Measurements from ENCODE around the gene TPH1. TPM values are rescaled to one million over a fixed set of nuclear protein-coding genes. Genes with fewer than 3 reads are reported as not detected.

The TPH1 gene
- total and polyA plus RNA-seq, 9 of the 15 experiments (the other 6 are each of a cell fraction or from before 2014, with no cell fraction given), result 0.04 to 0.29 (median 0.17) TPM

- TF ChIP-seq HDAC2 (IDR thresholded peaks at IDR 0.05), result peak; percentile 39; the same call in 1 of the 2 replicates
- TF ChIP-seq ARID4B (CRISPR knock-in tag; IDR thresholded peaks at IDR 0.05), result no peak
- TF ChIP-seq LARP7 (IDR thresholded peaks at IDR 0.05), result peak; percentile 78; the same call in 1 of the 2 replicates
- TF ChIP-seq ATF3 (IDR thresholded peaks at IDR 0.05), result peak; percentile 70
- TF ChIP-seq ATF3 (CRISPR knock-in tag; conservative IDR thresholded peaks at IDR 0.05), result no peak
- no peak for TF ChIP-seq MITF (IDR thresholded peaks at IDR 0.05)
- TF ChIP-seq MYC (IDR thresholded peaks at IDR 0.05; ENCODE audit: low read depth, low read length), result peak; percentile 43; the same call in 1 of the 2 replicates
- no peak for TF ChIP-seq MYC (CRISPR knock-in tag; IDR thresholded peaks at IDR 0.05; ENCODE audit: borderline replicate concordance, low read depth)
- no peak for TF ChIP-seq BRF1 (IDR thresholded peaks at IDR 0.05; ENCODE audit: borderline replicate concordance, extremely low read depth, insufficient read length)
- TF ChIP-seq TRIM24 (IDR thresholded peaks at IDR 0.05), result 0 out of 4 replicates have a peak, but pooled peaks of 1 of the 2 experiments have one; percentile 22
- TF ChIP-seq THRA (IDR thresholded peaks at IDR 0.05), result peak; percentile 97
- no peak for TF ChIP-seq ZNF282 (CRISPR knock-in tag; IDR thresholded peaks at IDR 0.05)
- no peak for TF ChIP-seq RBM14 (IDR thresholded peaks at IDR 0.05; ENCODE audit: borderline replicate concordance, insufficient read depth, low read depth, low read length)
These were observed 35.0 kb downstream of the TPH1 start (continued) for GRCh38 chr11:18010977-18011586.
